T-helper 17 cell (primary cell): ENCODE data around the gene CCDC69. TPM values are rescaled to one million over a fixed set of nuclear protein-coding genes. Genes with fewer than 3 reads are reported as not detected.
A peak's percentile ranks its signal among the peaks of the same experiment; 100 is the strongest.

Experiments
- ATAC-seq: fragments of 150-1000 bp; cut with Tn5 transposase; 2 replicates; pipeline ENCODE4 v1.10.0; 2021; ENCODE audit warnings: mild to moderate bottlenecking, moderate library complexity
- DNase-seq, 3 donors: peaks; one replicate each; pipeline versions ENCODE4 v3.0.0 to v3.0.0-alpha.2; 2020 to 2021
- H3K9me3 ChIP-seq: one replicate; pipeline ENCODE4 v1.7.0; 2013; ENCODE audit warnings: low read length, mild to moderate bottlenecking; ENCODE audit not compliant: control insufficient read depth, poor library complexity, severe bottlenecking
- H3K27ac Mint-ChIP-seq: one replicate; pipeline ENCODE4 v1.8.0; 2022; ENCODE audit warnings: mild to moderate bottlenecking, moderate library complexity, mixed read lengths
- H3K27me3 Mint-ChIP-seq: one replicate; pipeline ENCODE4 v1.8.0; 2022; ENCODE audit warnings: mixed read lengths
- H3K36me3 Mint-ChIP-seq: one replicate; pipeline ENCODE4 v1.8.0; 2022; ENCODE audit warnings: low read depth, mixed read lengths
- H3K4me1 Mint-ChIP-seq: one replicate; pipeline ENCODE4 v1.8.0; 2022; ENCODE audit warnings: mild to moderate bottlenecking, mixed read lengths
- H3K4me3 Mint-ChIP-seq: one replicate; pipeline ENCODE4 v1.8.0; 2022; ENCODE audit warnings: mild to moderate bottlenecking, moderate library complexity, mixed read lengths
- total RNA-seq, 4 donors: library from RNA in 2 of 4; stranded (reverse) in 2 of 4; gene quantifications; one replicate each; pipeline ENCODE4 v1.2.3 and lab custom pipeline; 2022 to 2026

Gene CCDC69
- total RNA-seq, 2 donors from 2014 or later: 74.7 to 82.5 TPM

DNA sequence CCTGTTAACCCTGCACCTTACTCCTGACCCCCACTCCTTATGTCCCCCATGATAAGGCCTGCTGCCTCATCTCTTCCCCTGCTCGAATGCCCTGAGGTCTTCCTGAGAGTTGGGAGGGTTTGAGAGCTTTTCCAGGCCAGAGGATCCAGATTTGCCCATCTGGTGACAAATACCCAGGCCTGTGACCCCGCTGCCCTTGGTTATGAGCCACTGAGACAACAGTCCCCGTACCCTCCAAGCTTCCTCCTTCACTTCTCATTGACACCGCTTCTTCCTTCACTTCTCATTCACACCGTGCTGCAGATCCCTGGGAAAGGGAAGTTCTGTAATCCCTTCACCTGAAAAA is 29.7 kb upstream of the CCDC69 start:
- peak overlapping the region; percentile 94 for H3K4me3 Mint-ChIP-seq
- peak overlapping the region; percentile 96 for H3K27ac Mint-ChIP-seq
- ATAC-seq (no peak), DNase-seq (no peak)
- H3K27me3 Mint-ChIP-seq: no peaks in the 10 kb centered on the region
- peaks cover 2% of the 10 kb centered on the region for H3K36me3 Mint-ChIP-seq
- peaks cover 39% of the 10 kb centered on the region for H3K4me1 Mint-ChIP-seq
- H3K9me3 ChIP-seq: no peaks in the 10 kb centered on the region

DNA sequence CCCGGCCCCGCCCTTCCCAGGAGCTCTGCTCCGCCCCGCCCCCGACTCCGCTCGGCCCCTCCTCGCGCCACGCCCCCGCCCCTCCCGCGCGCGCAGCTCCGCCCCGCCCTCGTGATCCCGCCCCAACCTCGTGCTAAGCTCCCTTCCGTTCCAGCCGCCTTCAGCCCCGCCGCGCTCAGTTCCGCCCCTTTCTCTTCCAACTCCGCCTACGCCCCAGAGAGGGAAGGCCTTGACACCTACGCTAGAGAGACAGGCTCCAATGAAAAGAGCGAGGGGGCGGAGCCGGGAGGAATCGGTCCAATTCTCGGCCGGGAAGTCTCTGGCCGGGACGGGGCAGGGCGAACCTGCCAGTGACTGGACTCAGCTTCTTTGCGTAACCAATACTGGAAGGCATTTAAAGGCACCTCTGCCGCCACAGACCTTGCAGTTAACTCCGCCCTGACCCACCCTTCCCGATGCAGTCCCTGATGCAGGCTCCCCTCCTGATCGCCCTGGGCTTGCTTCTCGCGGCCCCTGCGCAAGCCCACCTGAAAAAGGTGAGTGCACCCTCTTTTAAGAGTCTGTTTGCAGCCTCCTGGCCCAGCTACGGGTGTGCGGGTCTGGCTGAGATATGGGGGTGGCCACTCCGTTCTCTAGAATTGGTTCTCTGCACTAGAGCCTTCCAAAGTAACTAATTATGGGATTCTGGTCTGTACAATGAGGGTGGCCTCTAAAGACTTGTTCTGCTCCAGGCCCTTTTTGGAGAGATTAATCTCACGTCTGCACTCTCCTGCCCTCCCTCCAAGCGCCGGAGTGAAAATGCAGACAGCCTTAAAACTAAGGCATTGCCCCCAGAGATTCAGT is 29.1 kb upstream of the CCDC69 start, which contains the start of gene GM2A:
GM2A (plus strand) TSS at position 424 of the 843 bp plus-strand sequence; CDS start at position 456, 32 bp downstream.
- no peaks in the 10 kb centered on the region for H3K27me3 Mint-ChIP-seq
- peak within 1 kb of the TSS; percentile 96 for H3K27ac Mint-ChIP-seq
- no peaks in the 10 kb centered on the region for H3K9me3 ChIP-seq
- H3K4me3 Mint-ChIP-seq: peak within 1 kb of the TSS; percentile 94
- DNase-seq (peak; percentile 94 to 99 (median 97)), ATAC-seq (peak; percentile 97)
- H3K4me1 Mint-ChIP-seq: peaks cover 38% of the 10 kb centered on the region
- peaks cover 2% of the 10 kb centered on the region for H3K36me3 Mint-ChIP-seq

DNA sequence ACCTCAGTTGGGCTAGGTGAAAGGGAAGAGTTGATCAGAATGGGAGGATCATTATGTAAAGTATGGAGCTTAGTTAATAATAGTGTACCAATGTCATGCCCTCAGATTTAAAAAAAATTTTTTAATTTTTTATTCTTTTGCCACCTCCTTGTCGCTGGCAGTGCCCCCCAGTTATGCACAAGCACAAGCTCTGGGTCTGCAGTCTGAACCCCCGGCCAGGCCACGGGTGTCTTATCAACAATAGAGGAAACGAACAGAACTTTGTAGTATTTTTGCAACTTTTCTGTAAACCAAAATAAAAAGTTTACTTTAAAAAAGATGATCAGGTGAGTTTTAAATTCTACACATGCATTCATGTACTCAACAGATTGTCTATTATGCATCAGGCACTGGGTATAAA is 27.7 kb upstream of the CCDC69 start:
- peak overlapping the region; percentile 96 for H3K27ac Mint-ChIP-seq

DNA sequence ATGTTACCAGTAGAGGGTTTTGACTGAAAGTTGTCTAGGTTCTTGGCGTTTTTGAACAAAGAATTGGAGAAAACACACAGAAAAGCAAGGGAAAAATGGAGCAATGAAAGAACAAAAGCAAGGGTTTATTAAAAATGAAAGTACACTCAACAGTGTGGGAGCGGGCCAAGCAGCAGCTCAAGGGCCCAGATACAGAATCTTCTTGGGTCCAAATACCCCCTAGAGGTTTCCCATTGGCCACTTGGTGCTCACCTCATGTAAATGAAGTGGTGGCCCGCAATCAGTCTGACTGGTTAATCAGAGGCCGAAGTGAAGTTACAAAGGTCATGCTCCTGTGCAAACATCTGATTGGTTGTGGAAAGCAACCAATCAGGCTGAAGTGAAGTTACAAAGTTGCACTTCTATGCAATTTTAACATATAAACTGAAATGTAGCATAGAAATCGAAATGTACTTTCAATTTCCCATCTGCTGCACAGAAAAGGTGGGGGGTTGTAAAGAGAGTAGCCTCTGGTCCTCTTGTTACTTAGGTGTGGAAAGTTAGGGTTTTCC is 27.2 kb upstream of the CCDC69 start:
- Mint-ChIP-seq H3K27ac (peak overlapping the region; percentile 96), H3K4me1 (peaks cover 31% of the 10 kb centered on the region), H3K4me3 (peak overlapping the region; percentile 89), H3K27me3 (no peaks in the 10 kb centered on the region), H3K36me3 (peaks cover 2% of the 10 kb centered on the region)
- no peak for ATAC-seq
- peak in 1 of 3 donors; percentile 14 for DNase-seq
- no peaks in the 10 kb centered on the region for H3K9me3 ChIP-seq

More for the DNA sequence above, 27.7 kb upstream of the CCDC69 start:
- H3K9me3 ChIP-seq: no peaks in the 10 kb centered on the region
- ATAC-seq (no peak), DNase-seq (no peak)
- H3K36me3 Mint-ChIP-seq: peaks cover 2% of the 10 kb centered on the region
- peaks cover 31% of the 10 kb centered on the region for H3K4me1 Mint-ChIP-seq
- H3K4me3 Mint-ChIP-seq: peak overlapping the region; percentile 94
- no peaks in the 10 kb centered on the region for H3K27me3 Mint-ChIP-seq

DNA sequence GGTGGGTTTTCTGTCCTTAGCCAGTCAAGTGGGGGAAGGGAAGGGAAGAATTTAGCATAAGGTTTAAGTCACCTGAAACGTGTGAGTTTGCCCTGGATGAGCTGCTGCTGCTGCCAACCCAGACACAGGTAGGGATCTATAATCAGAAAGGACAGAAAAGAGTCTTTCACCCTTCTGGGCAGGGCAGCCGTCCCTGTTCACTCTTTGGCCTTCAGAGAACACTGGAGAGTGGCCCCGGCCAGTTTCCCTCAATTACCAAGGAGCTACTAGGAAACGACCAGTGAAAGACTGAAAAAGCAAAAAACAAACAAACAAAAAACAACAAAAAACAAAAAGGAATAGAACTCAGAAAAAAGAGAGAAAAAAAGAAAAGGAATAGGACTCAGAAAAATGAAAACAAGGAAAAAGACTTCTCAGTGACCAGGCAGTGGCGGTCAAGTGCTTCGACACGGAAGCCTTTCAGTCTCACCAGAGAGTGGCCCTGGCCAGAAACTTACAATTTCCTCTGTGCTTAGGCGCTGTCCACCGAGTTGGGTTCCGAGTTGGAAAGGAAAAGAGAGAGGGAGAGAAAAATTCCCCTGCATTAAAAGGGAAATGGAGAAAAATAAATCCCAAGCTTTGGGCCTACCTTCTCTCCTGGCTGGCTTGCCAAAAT is 26.6 kb upstream of the CCDC69 start:
- no peak for ATAC-seq

DNA sequence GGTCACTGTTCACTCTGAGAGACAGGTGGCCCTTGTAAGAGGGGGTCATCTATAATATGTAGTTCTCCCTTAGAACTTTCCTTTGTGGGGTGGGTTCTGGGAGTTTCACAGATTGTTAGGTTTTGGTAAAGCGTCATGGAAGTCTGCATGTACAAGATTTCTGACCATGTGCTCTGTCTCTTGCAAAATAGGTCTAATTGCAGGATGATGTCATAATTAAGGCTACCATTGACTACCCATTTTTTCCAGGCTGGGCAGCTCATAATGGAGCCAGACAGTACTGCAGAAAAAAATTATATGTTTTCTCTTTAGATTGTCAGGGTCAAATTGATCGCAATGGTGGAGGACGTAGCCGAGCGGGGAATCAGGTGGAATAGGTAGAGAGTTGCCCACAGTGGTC is 25.4 kb upstream of the CCDC69 start:
- DNase-seq: no peak
- no peak for ATAC-seq
- H3K9me3 ChIP-seq: no peaks in the 10 kb centered on the region
- Mint-ChIP-seq H3K4me1 (peaks cover 32% of the 10 kb centered on the region), H3K27me3 (no peaks in the 10 kb centered on the region), H3K36me3 (peaks cover 2% of the 10 kb centered on the region), H3K27ac (peak overlapping the region; percentile 41), H3K4me3 (no peak overlapping the region)

More for the DNA sequence above, 26.6 kb upstream of the CCDC69 start:
- peak overlapping the region; percentile 96 for H3K27ac Mint-ChIP-seq
- H3K27me3 Mint-ChIP-seq: no peaks in the 10 kb centered on the region
- H3K36me3 Mint-ChIP-seq: peaks cover 2% of the 10 kb centered on the region
- H3K4me3 Mint-ChIP-seq: peak overlapping the region; percentile 89
- no peaks in the 10 kb centered on the region for H3K9me3 ChIP-seq
- DNase-seq: no peak
- peaks cover 29% of the 10 kb centered on the region for H3K4me1 Mint-ChIP-seq

DNA sequence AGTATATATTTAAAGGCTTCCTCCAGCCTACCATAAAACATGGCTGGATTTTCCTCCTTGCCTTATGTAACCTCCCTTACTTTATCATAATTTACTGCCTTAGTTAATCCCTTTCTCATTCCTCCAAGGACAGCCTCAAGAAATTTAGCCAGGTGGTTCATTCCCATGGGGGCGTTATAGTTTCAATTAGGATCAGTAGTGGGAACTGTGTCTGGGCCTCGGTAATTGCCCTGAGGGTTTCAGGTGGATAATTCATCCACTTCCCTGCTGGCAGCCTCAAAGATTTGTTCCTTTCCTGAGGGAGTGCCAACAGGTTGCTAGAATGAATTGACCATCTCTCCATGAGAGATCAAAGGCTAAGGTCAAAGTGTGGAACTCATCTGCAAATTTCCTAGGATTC is 24.8 kb upstream of the CCDC69 start:
- Mint-ChIP-seq H3K4me3 (no peak overlapping the region), H3K27me3 (no peaks in the 10 kb centered on the region), H3K27ac (peak overlapping the region; percentile 41), H3K36me3 (peaks cover 2% of the 10 kb centered on the region), H3K4me1 (peaks cover 33% of the 10 kb centered on the region)
- no peak for ATAC-seq
- no peak for DNase-seq
- H3K9me3 ChIP-seq: no peaks in the 10 kb centered on the region

DNA sequence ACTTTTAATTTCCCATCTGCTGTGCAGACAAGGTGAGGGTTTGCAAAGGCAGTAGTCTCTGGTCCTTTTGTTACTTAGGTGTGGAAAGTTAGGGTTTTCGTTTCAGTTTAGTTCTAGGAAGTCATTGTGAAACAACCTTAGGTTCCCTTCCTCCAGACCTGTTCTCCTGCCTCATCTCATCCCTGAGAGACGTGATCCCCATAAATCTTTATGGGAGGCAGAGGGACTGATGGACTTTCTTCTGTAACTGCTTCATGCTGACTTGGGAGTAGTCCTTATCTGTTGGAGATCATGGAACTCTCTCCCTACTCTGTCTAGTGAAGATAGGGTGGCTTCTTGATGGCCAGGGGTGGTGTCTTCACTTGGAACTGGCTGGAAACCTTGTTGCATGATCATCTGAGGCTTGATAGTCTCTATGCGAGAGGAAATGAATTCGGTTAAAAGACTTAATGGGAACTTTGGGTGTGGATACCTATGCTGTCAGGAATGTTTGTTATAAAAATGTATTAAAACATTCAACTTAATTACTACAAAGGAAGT is 21.9 kb upstream of the CCDC69 start:
- Mint-ChIP-seq H3K4me3 (no peak overlapping the region), H3K27me3 (no peaks in the 10 kb centered on the region), H3K36me3 (peaks cover 2% of the 10 kb centered on the region), H3K27ac (no peak overlapping the region), H3K4me1 (peaks cover 25% of the 10 kb centered on the region)
- no peaks in the 10 kb centered on the region for H3K9me3 ChIP-seq
- ATAC-seq (no peak), DNase-seq (no peak)

DNA sequence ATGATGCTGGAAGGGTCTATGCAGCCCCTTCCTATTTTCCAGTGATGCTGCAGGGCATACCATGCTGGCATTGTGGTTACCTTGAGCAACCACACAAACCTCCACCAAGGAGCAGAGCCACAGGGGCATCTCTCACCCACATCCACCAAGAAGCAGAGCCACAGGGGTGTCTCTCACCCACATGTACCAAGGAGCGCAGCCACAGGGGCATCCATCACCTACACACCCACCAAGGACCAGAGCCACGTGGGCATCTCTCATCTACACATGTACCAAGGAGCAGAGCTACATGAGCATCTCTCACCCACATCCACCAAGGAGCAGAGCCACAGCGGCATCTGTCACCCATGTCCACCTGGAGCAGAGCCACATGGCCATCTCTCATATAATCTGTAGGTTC is 20.3 kb upstream of the CCDC69 start:
- H3K9me3 ChIP-seq: no peaks in the 10 kb centered on the region
- H3K27me3 Mint-ChIP-seq: no peaks in the 10 kb centered on the region
- no peak overlapping the region for H3K27ac Mint-ChIP-seq
- no peak overlapping the region for H3K4me3 Mint-ChIP-seq
- peaks cover 17% of the 10 kb centered on the region for H3K4me1 Mint-ChIP-seq
- H3K36me3 Mint-ChIP-seq: no peaks in the 10 kb centered on the region
- ATAC-seq: peak; percentile 20
- DNase-seq: no peak

DNA sequence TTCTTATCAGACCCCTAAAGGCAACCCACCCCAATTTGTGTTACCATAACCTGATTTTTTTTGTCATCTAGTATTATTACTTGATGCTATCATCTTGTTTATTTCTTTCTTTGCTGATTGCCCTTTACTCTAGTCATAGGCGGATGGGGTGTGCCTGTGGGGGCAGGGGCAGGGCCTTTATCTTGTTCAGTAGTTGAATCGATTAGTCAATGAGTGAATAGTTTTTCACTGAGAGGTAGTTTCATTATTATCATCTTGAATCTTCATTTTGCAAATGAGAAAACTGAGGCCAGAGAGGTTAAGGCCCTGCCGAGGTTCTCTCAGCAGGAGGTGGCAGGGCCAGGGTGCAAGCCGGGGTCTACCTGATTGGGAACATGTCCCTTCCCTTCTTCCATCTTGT is 19.7 kb upstream of the CCDC69 start:
- ATAC-seq (no peak), DNase-seq (no peak)
- no peaks in the 10 kb centered on the region for H3K9me3 ChIP-seq
- Mint-ChIP-seq H3K4me3 (peak overlapping the region; percentile 13), H3K4me1 (peaks cover 16% of the 10 kb centered on the region), H3K36me3 (no peaks in the 10 kb centered on the region), H3K27me3 (no peaks in the 10 kb centered on the region), H3K27ac (no peak overlapping the region)

DNA sequence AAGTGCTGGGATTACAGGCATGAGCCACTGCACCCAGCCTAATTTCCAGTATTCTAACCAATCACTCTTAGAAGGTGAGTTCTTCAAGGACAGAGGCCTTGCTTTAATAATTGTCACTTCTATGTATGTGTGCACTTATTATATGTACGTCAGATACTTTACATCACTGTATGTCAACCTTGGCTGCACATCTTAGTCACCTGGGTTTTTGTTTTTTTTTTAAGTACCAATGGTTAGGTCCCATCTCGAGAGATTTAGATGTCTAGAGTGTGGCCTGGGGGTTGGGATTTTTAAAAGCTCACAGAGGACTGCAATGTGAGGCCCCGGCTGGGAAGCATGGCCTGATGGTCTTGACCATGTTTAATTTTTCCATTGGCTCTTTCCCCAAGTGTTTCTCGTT is 19.2 kb upstream of the CCDC69 start:
- DNase-seq (no peak), ATAC-seq (no peak)
- H3K9me3 ChIP-seq: no peaks in the 10 kb centered on the region
- no peaks in the 10 kb centered on the region for H3K27me3 Mint-ChIP-seq
- no peak overlapping the region for H3K4me3 Mint-ChIP-seq
- no peaks in the 10 kb centered on the region for H3K36me3 Mint-ChIP-seq
- no peak overlapping the region for H3K27ac Mint-ChIP-seq
- peaks cover 16% of the 10 kb centered on the region for H3K4me1 Mint-ChIP-seq

DNA sequence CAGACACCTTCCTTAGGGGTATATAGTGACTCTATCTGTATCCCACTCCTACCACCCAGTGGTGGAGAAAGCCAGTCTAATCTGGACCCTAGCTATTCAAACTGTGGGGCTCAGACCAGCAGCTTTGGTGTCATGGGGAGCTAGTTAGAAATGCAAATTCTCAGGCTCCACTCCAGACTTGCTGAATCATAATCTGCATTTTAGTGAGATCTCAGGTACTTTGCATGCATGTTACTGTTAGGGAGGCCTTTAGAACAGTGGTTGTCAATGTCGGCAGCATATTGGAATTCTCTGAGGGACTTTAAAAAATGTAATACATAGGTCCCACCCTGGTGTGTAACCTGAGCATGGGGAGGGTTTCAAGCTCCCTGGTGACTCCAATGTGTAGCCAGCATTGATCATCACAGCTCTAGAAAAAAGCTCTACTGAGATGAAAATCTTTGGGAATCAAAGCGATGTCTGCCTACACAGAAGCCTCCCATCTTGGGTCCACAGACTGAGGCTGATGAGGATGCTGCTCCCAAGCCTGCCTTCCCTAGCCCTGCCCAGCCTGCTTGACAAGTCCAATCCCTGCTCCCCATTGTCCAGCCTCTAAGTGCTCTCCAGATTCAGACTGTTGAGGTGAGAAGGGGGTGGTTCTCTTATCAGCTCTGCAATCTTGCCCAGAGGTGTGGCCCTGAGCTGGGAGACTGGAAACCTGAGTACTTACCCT is 17.2 kb upstream of the CCDC69 start:
- H3K4me1 Mint-ChIP-seq: peaks cover 16% of the 10 kb centered on the region
- DNase-seq (no peak), ATAC-seq (no peak)
- H3K27ac Mint-ChIP-seq: no peak overlapping the region
- no peaks in the 10 kb centered on the region for H3K9me3 ChIP-seq
- H3K4me3 Mint-ChIP-seq: no peak overlapping the region
- H3K27me3 Mint-ChIP-seq: no peaks in the 10 kb centered on the region
- no peaks in the 10 kb centered on the region for H3K36me3 Mint-ChIP-seq
